ENCODE results near the gene GIMAP8.
"Not testable (repeated sequence)": the region's sequence is repeated elsewhere in the genome, so short reads cannot be mapped to it uniquely, and the experiment has no call there.

The GIMAP8 gene

GRCh38 chr7:150457064-150457463, 6.6 kb downstream of the GIMAP8 start:
- H3K9ac ChIP-seq (ENCODE audit: low read depth, low read length); H3K36me3 ChIP-seq (ENCODE audit: insufficient read depth, low read length); H3K4me1 ChIP-seq (ENCODE audit: insufficient read depth, low read length); H3K9me3 ChIP-seq (ENCODE audit: control insufficient read depth, insufficient read depth, low read length): not testable (repeated sequence)

GRCh38 chr7:150458235-150458634, 7.8 kb downstream of the GIMAP8 start:
- Histone ChIP-seq H3K9me3 (ENCODE audit: control insufficient read depth, insufficient read depth, low read length) (no peaks in the 10 kb centered on the region), H3K4me1 (ENCODE audit: insufficient read depth, low read length) (no peaks in the 10 kb centered on the region), H3K36me3 (ENCODE audit: insufficient read depth, low read length) (no peaks in the 10 kb centered on the region), H3K9ac (ENCODE audit: low read depth, low read length) (no peak overlapping the region)

- no peak overlapping the region for H3K9ac ChIP-seq (ENCODE audit: low read depth, low read length)
- no peaks in the 10 kb centered on the region for H3K4me1 ChIP-seq (ENCODE audit: insufficient read depth, low read length)
- no peaks in the 10 kb centered on the region for H3K9me3 ChIP-seq (ENCODE audit: control insufficient read depth, insufficient read depth, low read length)
- H3K36me3 ChIP-seq (ENCODE audit: insufficient read depth, low read length): no peaks in the 10 kb centered on the region
Observed at GRCh38 chr7:150458756-150459155, 8.3 kb downstream of the GIMAP8 start.

- Histone ChIP-seq H3K36me3 (ENCODE audit: insufficient read depth, low read length) (no peaks in the 10 kb centered on the region), H3K4me1 (ENCODE audit: insufficient read depth, low read length) (no peaks in the 10 kb centered on the region), H3K9me3 (ENCODE audit: control insufficient read depth, insufficient read depth, low read length) (no peaks in the 10 kb centered on the region), H3K9ac (ENCODE audit: low read depth, low read length) (no peak overlapping the region)
Observed at GRCh38 chr7:150461520-150461919, 11.1 kb downstream of the GIMAP8 start.

GRCh38 chr7:150462413-150462812, 12.0 kb downstream of the GIMAP8 start:
- Histone ChIP-seq H3K9me3 (ENCODE audit: control insufficient read depth, insufficient read depth, low read length) (no peaks in the 10 kb centered on the region), H3K4me1 (ENCODE audit: insufficient read depth, low read length) (no peaks in the 10 kb centered on the region), H3K36me3 (ENCODE audit: insufficient read depth, low read length) (no peaks in the 10 kb centered on the region), H3K9ac (ENCODE audit: low read depth, low read length) (no peak overlapping the region)

GRCh38 chr7:150463461-150463860, 13.0 kb downstream of the GIMAP8 start:
- Histone ChIP-seq H3K9ac (ENCODE audit: low read depth, low read length) (no peak overlapping the region), H3K4me1 (ENCODE audit: insufficient read depth, low read length) (no peaks in the 10 kb centered on the region), H3K9me3 (ENCODE audit: control insufficient read depth, insufficient read depth, low read length) (no peaks in the 10 kb centered on the region), H3K36me3 (ENCODE audit: insufficient read depth, low read length) (no peaks in the 10 kb centered on the region)

GRCh38 chr7:150464962-150465361, 14.5 kb downstream of the GIMAP8 start:
- Histone ChIP-seq H3K36me3 (ENCODE audit: insufficient read depth, low read length) (no peaks in the 10 kb centered on the region), H3K9ac (ENCODE audit: low read depth, low read length) (no peak overlapping the region), H3K4me1 (ENCODE audit: insufficient read depth, low read length) (no peaks in the 10 kb centered on the region), H3K9me3 (ENCODE audit: control insufficient read depth, insufficient read depth, low read length) (no peaks in the 10 kb centered on the region)

GRCh38 chr7:150465414-150465813, 15.0 kb downstream of the GIMAP8 start:
- Histone ChIP-seq H3K36me3 (ENCODE audit: insufficient read depth, low read length) (no peaks in the 10 kb centered on the region), H3K9me3 (ENCODE audit: control insufficient read depth, insufficient read depth, low read length) (no peaks in the 10 kb centered on the region), H3K9ac (ENCODE audit: low read depth, low read length) (no peak overlapping the region), H3K4me1 (ENCODE audit: insufficient read depth, low read length) (no peaks in the 10 kb centered on the region)

- H3K4me1 ChIP-seq (ENCODE audit: insufficient read depth, low read length): no peaks in the 10 kb centered on the region
- no peak overlapping the region for H3K9ac ChIP-seq (ENCODE audit: low read depth, low read length)
- H3K9me3 ChIP-seq (ENCODE audit: control insufficient read depth, insufficient read depth, low read length): no peaks in the 10 kb centered on the region
- H3K36me3 ChIP-seq (ENCODE audit: insufficient read depth, low read length): no peaks in the 10 kb centered on the region
Observed at GRCh38 chr7:150466477-150466876, 16.0 kb downstream of the GIMAP8 start.

- Histone ChIP-seq H3K9ac (ENCODE audit: low read depth, low read length) (no peak overlapping the region), H3K9me3 (ENCODE audit: control insufficient read depth, insufficient read depth, low read length) (no peaks in the 10 kb centered on the region), H3K4me1 (ENCODE audit: insufficient read depth, low read length) (no peaks in the 10 kb centered on the region), H3K36me3 (ENCODE audit: insufficient read depth, low read length) (no peaks in the 10 kb centered on the region)
Observed at GRCh38 chr7:150468241-150468640, 17.8 kb downstream of the GIMAP8 start.

- H3K9me3 ChIP-seq (ENCODE audit: control insufficient read depth, insufficient read depth, low read length): no peaks in the 10 kb centered on the region
- no peaks in the 10 kb centered on the region for H3K4me1 ChIP-seq (ENCODE audit: insufficient read depth, low read length)
- no peaks in the 10 kb centered on the region for H3K36me3 ChIP-seq (ENCODE audit: insufficient read depth, low read length)
- no peak overlapping the region for H3K9ac ChIP-seq (ENCODE audit: low read depth, low read length)
Observed at GRCh38 chr7:150471886-150472285, 21.5 kb downstream of the GIMAP8 start.

- Histone ChIP-seq H3K4me1 (ENCODE audit: insufficient read depth, low read length) (no peaks in the 10 kb centered on the region), H3K36me3 (ENCODE audit: insufficient read depth, low read length) (no peaks in the 10 kb centered on the region), H3K9me3 (ENCODE audit: control insufficient read depth, insufficient read depth, low read length) (no peaks in the 10 kb centered on the region), H3K9ac (ENCODE audit: low read depth, low read length) (no peak overlapping the region)
Observed at GRCh38 chr7:150473902-150474301, 23.5 kb downstream of the GIMAP8 start.

GRCh38 chr7:150476285-150476684, 25.9 kb downstream of the GIMAP8 start:
- no peaks in the 10 kb centered on the region for H3K36me3 ChIP-seq (ENCODE audit: insufficient read depth, low read length)
- no peaks in the 10 kb centered on the region for H3K9me3 ChIP-seq (ENCODE audit: control insufficient read depth, insufficient read depth, low read length)
- H3K4me1 ChIP-seq (ENCODE audit: insufficient read depth, low read length): no peaks in the 10 kb centered on the region
- H3K9ac ChIP-seq (ENCODE audit: low read depth, low read length): no peak overlapping the region

- Histone ChIP-seq H3K9ac (ENCODE audit: low read depth, low read length) (no peak overlapping the region), H3K9me3 (ENCODE audit: control insufficient read depth, insufficient read depth, low read length) (no peaks in the 10 kb centered on the region), H3K4me1 (ENCODE audit: insufficient read depth, low read length) (no peaks in the 10 kb centered on the region), H3K36me3 (ENCODE audit: insufficient read depth, low read length) (no peaks in the 10 kb centered on the region)
Observed at GRCh38 chr7:150476819-150477631, 26.6 kb downstream of the GIMAP8 start.

- H3K9me3 ChIP-seq (ENCODE audit: control insufficient read depth, insufficient read depth, low read length): no peaks in the 10 kb centered on the region
- no peaks in the 10 kb centered on the region for H3K36me3 ChIP-seq (ENCODE audit: insufficient read depth, low read length)
- no peaks in the 10 kb centered on the region for H3K4me1 ChIP-seq (ENCODE audit: insufficient read depth, low read length)
- H3K9ac ChIP-seq (ENCODE audit: low read depth, low read length): no peak overlapping the region
Observed at GRCh38 chr7:150479023-150479716, 28.7 kb downstream of the GIMAP8 start.
